NB4 (cell line): ENCODE results near the gene OR10A6.

Source experiments
- DNase-seq: peaks from one replicate; pipeline ENCODE4 v3.0.0; 2010; ENCODE audit warnings: low read depth
- H3K4me3 ChIP-seq: one replicate; pipeline ENCODE4 v1.5.1; 2011; ENCODE audit warnings: mild to moderate bottlenecking, low read depth, low read length, moderate library complexity
- MAX ChIP-seq: IDR thresholded peaks from 2 replicates; pipeline ENCODE4 v1.6.1; 2011; ENCODE audit warnings: low read depth, low read length
- MYC ChIP-seq: IDR thresholded peaks from 2 replicates; pipeline ENCODE4 v1.6.1; 2011; ENCODE audit warnings: low read depth, low read length
- POLR2A ChIP-seq: IDR thresholded peaks from 2 replicates; pipeline ENCODE4 v1.6.1; 2011; ENCODE audit warnings: mild to moderate bottlenecking; ENCODE audit not compliant: insufficient read length; ENCODE audit errors: extremely low read depth
- TF ChIP-seq, protein P1 (sequence below): IDR thresholded peaks from one replicate; pipeline ENCODE4 v1.5.1; 2012; ENCODE audit warnings: low read depth, low read length

Gene OR10A6

GRCh38 chr11:7936615-7937014 lies 5.5 kb upstream of the OR10A6 start:
- DNase-seq = no peak
- TF ChIP-seq POLR2A (no peak), MAX (no peak), MYC (no peak)
- TF ChIP-seq, protein P1, sequence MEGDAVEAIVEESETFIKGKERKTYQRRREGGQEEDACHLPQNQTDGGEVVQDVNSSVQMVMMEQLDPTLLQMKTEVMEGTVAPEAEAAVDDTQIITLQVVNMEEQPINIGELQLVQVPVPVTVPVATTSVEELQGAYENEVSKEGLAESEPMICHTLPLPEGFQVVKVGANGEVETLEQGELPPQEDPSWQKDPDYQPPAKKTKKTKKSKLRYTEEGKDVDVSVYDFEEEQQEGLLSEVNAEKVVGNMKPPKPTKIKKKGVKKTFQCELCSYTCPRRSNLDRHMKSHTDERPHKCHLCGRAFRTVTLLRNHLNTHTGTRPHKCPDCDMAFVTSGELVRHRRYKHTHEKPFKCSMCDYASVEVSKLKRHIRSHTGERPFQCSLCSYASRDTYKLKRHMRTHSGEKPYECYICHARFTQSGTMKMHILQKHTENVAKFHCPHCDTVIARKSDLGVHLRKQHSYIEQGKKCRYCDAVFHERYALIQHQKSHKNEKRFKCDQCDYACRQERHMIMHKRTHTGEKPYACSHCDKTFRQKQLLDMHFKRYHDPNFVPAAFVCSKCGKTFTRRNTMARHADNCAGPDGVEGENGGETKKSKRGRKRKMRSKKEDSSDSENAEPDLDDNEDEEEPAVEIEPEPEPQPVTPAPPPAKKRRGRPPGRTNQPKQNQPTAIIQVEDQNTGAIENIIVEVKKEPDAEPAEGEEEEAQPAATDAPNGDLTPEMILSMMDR = no peak
- H3K4me3 ChIP-seq = no peak overlapping the region

GRCh38 chr11:7927635-7928034 lies 3.4 kb downstream of the OR10A6 start:
- peak; percentile 42 for DNase-seq
- TF ChIP-seq MYC (no peak), MAX (no peak), POLR2A (no peak)
- TF ChIP-seq, protein P1 = no peak
- H3K4me3 ChIP-seq = no peak overlapping the region

GRCh38 chr11:7924536-7924935 lies 6.5 kb downstream of the OR10A6 start:
- DNase-seq = no peak
- TF ChIP-seq MAX = no peak
- TF ChIP-seq MYC = no peak
- TF ChIP-seq, protein P1 = no peak
- H3K4me3 ChIP-seq = no peak overlapping the region

- H3K4me3 ChIP-seq = no peak overlapping the region
- TF ChIP-seq, protein P1 = no peak
- no peak for TF ChIP-seq POLR2A
- TF ChIP-seq MYC = no peak
- TF ChIP-seq MAX = no peak
- DNase-seq = no peak
Observed at GRCh38 chr11:7918141-7918540, 12.9 kb downstream of the OR10A6 start.

- no peak for TF ChIP-seq MAX
- TF ChIP-seq POLR2A = no peak
- no peak for TF ChIP-seq MYC
- no peak overlapping the region for H3K4me3 ChIP-seq
- DNase-seq = no peak
Observed at GRCh38 chr11:7911011-7911410, 20.1 kb downstream of the OR10A6 start.

- no peak for DNase-seq
- TF ChIP-seq MYC = no peak
- no peak for TF ChIP-seq POLR2A
- no peak for TF ChIP-seq MAX
- TF ChIP-seq, protein P1 = no peak
- H3K4me3 ChIP-seq = no peak overlapping the region
Observed at GRCh38 chr11:7910286-7910788, 20.7 kb downstream of the OR10A6 start.
